ENCODE measurements around the gene IER2.

GRCh38 chr19:13176345-13176744 is 26.1 kb downstream of the IER2 start:
- no peak for TF ChIP-seq CTCF (conservative IDR thresholded peaks at IDR 0.05; ENCODE audit: low read depth, low read length)
- no peak for TF ChIP-seq RAD21 (IDR thresholded peaks at IDR 0.05; ENCODE audit: low read length)
- no peak for TF ChIP-seq NFE2L2 (IDR thresholded peaks at IDR 0.05; ENCODE audit: low read depth, low read length)
- TF ChIP-seq MAZ (IDR thresholded peaks at IDR 0.05; ENCODE audit: borderline replicate concordance, low read depth, low read length): no peak
- no peak for TF ChIP-seq BHLHE40 (IDR thresholded peaks at IDR 0.05; ENCODE audit: low read depth, low read length)
- TF ChIP-seq POLR2A (IDR thresholded peaks at IDR 0.05; ENCODE audit: low read depth, low read length): no peak
- TF ChIP-seq MXI1 (IDR thresholded peaks at IDR 0.05; ENCODE audit: borderline replicate concordance, low read depth, low read length): no peak
- no peak for TF ChIP-seq CHD1 (IDR thresholded peaks at IDR 0.05; ENCODE audit: low read depth, low read length)

Data from IMR-90 (cell line).